Stimulated activated CD8-positive, alpha-beta memory T cell treated with anti-CD3 and anti-CD28 coated beads, Interleukin-7, amount 100 ng/mL, for 1 hour (primary cell): ENCODE data around the gene SH3BGRL3.
"Not testable (repeated sequence)": the region's sequence is repeated elsewhere in the genome, so short reads cannot be mapped to it uniquely, and the experiment has no call there.

Experiments used
- DNase-seq, 2 donors: peaks; one replicate each; pipeline ENCODE4 v3.0.0-alpha.2; 2020; ENCODE audit warnings: low read depth in 2 of 2

Gene SH3BGRL3

DNA sequence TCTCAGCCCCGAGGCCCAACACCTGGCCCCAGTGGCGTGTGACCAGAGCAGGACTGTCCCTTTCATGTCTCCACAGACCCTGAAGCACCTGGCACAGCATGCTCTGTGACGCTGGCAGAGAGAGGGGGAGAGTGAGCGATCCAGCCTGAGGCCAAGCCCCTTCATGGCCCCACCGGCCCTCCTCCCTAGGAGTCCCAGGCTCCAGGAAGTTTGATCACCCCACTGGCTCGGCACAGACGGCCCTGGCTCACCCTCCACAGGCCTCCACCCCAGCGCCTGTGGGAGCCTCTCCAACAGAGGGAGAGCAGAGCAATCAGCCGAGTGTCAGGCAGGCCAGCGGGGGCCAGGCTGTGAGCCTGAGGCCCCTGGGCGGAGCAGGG is 11.0 kb downstream of the SH3BGRL3 start:
- no peak for DNase-seq

GRCh38 chr1:26291433-26291832 is 11.5 kb downstream of the SH3BGRL3 start:
- no peak for DNase-seq

- no peak for DNase-seq
These were observed 12.1 kb downstream of the SH3BGRL3 start for GRCh38 chr1:26291939-26292338.

DNA sequence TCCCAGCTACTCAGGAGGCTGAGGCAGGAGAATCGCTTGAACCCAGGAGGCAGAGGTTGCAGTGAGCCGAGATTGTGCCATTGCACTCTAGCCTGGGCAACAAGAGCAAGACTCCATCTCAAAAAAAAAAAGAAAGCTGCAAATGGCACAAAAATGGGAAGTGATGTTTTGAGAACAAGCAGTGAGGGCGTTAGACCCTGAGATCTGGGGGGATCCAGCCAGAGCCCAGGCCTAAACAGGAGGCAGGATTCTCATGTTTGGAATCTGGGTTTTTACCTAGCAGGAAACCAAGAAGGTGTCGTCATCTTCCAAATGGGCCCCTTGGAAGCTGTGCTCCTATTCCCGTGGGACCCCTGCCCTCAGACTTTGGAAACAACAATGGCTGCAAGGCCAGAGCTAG is 12.8 kb downstream of the SH3BGRL3 start:
- DNase-seq = not testable (repeated sequence)

DNA sequence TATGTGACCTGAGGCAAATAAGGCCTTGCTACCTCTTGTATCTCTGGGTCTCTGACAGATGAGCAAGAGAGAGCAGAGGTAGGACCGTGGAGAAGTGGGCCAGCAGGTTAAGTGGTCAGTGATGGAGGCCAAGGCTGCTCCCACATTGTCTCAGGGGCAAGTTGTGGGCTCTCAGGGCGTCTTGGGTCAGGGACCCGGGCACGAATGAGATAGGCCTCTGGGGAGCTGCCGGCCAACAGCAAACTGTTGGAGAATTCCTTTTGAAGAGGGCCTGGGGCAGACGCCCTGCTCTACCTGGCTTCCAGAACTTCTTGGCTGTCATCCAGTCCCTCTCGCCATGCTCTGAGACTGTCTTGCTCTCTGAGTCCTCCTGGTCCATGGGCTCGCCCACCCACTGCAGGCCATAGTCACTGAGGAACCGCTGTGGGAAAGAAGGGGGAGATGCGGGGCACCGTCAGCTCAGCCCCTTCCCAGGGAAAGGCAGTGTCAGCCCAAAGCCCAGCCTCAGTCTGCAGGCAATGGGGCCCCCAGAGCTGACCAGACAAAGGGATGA is 14.1 kb downstream of the SH3BGRL3 start:
- no peak for DNase-seq

- DNase-seq = no peak
These were observed 15.6 kb downstream of the SH3BGRL3 start for GRCh38 chr1:26295194-26296138.

DNA sequence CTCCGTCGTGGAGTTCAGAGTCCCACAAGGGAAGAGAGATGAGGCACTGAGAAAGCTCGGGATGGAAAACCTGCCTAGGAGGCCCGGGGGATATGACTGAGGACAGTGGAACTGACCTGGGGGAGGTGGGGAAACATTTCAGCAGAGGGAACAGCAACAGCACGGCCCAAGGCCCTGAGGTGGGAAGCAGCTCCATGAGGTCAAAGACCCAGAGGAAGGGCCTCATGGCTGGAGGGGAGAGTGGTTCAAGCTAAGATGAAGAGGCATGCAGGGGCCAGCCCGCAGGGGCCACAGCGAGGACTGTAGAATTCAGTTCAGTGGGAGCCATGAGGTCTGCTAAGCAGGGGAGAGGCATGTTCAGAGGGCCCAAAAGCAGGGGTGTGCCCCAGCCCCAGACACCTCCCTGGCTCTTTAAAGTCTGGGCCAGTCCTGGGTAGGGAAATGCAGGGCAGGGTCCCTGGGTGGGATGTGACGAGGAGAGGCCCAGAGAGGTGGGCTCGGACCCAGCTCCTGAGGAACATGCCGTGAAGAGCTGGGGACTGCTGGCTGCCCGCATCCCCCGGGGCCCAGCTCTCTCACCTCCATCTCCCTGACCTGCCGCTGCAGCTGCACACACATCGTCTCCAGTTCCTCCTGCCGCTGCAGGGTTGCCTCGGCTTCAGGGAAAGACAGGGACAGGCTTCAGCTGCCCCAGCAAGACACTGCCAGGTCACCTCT is 16.6 kb downstream of the SH3BGRL3 start:
- DNase-seq = no peak

DNA sequence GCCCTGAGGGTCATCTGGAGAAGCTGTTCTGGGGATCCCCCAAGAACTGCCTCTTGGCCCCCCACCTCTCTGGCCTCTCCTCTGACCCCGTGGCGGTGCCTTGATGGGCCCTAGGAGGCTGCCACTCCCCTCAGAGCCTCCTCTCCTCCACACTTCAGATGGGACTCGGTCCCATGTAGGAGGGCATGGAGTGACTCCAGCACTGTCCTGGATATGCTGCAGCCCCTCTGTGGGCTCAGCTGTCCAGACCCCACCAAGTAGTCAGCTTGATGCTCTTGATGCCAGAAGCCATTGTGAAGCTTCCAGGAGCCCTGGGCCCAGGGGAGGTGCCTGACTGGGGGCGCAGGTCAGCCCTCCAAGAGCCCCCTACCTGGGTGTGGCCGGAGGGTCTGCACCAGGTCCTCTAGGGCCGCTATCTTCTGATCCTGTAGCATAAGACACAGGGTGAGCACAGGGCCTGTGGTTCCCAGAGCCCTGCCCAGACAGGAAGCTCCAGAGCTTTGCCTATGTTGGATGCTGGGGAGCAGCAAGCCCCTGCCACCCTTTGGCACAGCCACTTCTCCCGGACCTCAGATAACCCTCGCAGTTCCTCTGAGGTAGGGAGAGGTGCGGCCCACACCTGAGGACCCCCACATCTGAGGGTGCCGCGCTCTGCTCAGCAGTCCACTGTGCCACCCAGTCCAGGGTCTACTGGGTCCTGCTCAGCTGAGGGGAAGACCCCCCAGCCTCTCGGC is 17.3 kb downstream of the SH3BGRL3 start:
- DNase-seq = no peak

DNA sequence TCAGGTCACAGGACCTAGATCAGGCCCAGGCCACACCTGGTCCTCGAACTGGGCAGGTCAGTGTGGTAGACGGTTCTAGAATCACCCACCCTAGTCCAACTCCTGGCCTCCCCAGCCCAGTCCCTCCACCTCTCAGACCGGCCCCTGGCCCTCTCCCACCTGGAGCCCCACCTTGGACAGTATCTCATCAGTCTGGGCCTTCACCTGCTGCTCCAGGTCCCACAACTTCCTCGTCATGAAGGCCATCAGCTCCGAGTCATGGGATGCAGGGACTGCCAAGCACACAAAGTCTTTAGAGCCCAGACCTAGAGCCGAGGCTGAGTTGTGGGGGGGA is 17.9 kb downstream of the SH3BGRL3 start:
- no peak for DNase-seq

DNA sequence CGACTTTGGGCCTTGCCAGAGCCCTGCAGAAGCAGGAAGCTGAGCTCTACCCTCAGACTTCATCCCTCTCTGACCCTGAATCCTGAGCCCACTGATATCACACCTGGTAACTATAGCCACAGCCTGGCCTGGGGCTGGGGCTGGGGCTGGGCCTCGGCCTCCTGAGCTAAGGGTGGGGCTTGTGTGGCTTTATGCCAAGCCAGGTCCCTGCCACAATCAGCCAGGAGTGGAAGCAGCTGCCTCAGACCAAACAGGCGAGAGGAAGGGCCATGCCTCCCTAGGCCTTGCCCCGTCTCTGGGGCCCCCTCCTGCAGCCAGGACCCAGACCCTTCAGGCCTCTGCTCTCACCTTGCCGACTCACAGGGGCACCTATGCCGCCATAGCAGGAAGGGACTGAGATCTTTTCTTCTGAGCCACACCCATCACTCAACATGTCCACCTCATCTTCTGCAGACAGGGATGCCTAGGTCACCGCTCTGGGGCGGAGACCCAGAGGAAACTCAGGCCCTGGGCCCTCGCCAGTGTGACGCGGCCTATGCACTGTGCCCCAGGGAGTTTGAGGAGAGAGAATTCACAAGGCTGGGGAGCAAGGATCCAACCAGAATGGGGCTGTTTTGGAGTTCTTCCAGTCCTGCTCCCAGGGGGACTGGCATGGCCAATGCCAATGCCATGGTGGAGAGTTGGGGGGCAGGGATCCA is 20.8 kb downstream of the SH3BGRL3 start:
- DNase-seq = no peak

- DNase-seq = no peak
These were observed 23.0 kb downstream of the SH3BGRL3 start for GRCh38 chr1:26302733-26303405.

GRCh38 chr1:26305667-26306289 is 25.9 kb downstream of the SH3BGRL3 start:
- DNase-seq = no peak

DNA sequence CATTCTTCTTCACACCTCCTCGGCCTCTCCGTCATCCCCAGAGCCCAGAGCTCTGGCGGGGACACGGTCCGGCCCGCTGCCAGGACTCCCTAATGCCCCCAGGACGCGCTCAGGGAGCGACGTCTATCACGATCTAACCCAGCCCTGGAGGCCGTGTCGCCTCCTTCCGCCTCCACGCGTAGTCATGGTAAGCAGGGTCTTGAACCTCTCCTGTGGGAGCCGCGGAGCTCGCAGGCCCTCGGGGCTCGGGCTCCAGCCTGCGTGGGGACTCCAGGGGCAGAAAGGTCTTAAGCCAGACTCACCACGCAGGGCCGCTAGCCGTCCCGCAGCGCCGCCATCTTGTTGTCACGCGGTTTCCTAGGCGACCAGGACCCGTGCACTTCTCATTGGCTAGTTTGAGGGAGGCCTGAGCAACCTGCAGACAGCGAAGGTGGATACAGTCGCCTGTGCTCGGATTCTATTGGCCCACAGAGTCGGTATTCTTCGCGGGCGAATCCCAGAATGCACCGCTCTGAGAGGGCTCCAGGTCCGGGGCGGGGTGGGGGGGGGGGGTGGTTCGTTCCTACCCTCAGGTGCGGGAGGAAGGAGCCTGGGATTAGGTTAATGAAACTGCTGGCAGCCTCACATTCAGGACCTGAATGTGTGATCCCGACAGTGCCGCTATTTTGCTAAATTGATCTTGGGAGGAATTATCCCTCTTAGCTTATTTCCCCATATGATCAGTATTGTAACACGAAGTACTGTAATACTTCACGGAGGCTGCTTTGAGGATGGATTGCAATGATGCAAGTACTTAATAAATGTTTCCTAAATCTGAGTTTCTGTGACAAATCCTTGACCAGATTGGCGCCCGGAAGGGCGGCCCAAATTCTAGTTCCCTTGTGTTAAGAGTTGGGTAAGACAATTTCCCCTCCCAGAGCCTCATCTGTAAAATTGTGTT is 26.7 kb downstream of the SH3BGRL3 start, which contains the start of gene UBXN11:
UBXN11 (minus strand) TSS at position 347 of the 940 bp plus-strand sequence. CDS start 3,753 bp downstream, outside the sequence.
- DNase-seq = peak; percentile 76 to 80

DNA sequence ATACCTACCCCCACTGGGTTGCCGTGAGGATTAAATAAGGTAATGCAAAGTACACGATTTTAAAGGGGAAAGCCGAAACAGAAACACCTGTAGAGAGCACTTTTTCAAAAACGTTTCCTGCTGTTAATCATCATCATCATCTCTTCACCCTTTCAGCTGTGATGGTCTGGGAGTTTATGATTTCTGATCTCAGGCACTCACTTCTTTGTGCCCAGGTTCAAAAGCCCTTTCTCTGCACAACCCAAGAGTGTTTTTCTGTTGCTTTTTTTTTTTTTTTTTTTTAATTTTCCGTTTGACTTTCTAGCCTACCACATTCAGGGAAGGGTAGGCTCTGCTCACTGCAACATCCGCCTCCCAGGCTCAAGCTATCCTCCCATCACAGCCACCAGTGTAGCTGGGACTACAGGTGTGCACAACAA is 27.5 kb downstream of the SH3BGRL3 start:
- DNase-seq = no peak

DNA sequence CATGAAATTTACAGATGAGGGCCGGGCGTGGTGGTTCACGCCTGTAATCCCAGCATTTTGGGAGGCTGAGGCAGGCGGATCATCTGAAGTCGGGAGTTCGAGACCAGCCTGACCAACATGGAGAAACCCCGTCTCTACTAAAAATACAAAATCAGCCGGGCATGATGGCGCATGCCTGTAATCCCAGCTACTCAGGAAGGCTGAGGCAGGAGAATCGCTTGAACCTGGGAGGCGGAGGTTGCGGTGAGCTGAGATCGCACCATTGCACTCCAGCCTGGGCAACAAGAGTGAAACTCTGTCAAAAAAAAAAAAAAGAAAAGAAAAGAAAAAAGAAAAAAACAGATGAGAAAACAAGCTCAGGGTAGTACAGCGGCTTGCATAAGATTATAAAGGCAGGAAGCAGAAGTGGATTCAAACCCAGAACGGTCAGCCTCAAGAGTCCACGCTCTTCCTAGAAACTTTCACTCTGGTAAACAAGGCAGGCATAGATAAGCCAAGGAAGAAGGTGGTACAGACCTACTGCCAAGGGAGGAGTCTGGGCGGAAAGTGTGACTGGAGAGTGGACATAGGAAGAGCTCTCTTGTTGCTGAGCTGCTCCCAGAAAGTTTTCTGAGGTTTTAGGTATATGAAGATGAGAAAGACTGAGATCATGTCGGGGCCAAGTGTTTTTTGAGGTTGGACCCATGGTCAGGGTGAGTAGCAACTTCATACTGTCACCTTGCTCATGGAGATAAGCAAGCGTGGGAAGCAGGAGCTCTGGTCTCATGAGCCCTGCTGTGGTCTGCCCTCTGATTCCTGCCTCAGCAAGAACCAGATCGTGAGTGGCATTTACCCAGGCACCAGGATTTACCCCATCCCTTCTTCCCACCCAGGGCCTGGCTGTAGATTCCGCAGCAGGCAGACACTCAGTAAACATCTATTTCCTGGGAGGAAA is 28.3 kb downstream of the SH3BGRL3 start:
- not testable (repeated sequence) for DNase-seq

GRCh38 chr1:26314501-26314900 is 34.6 kb downstream of the SH3BGRL3 start:
- no peak for DNase-seq

DNA sequence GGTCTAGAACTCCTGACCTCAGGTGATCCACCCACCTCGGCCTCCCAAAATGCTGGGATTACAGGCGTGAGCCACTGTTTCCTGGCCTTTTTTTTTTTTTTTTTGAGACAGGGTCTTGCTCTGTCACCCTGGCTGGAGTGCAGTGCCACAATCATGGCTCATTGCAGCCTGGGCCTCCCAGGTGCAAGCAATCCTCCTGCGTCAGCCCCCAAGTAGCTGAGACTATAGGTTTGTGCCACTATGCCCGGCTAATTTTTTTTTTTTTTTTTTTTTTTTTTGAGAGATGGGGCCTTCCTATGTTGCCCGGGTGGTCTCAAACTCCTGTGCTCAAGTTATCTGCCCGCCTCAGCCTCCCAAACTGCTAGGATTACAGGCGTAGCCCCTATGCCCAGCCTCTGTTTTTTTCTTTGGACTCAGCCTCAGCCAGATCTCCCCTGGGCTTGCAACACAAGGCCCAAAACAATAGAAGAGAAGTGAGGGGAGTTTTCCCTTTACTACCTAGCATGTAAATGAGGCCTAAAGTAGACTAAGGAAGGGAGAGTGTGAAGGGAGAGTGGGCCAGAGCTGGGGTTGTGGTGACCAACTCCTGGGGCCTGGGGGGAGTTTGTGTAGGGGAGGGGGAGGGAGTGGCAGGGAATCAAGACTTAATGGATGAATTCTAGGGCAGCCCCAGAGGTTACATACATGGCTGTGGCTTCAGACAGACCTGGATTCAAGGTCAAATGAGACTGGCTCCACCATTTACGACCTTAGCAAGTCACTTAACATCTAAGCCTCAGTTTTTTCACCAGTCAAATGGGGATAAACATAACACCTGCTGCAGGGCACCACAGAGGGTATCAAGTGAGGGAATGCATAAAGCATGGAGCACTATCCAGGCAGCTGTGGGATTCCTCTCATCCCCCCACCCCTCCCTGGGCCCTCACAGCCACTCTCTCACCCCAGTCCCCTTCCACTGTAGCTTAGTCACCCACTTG is 36.3 kb downstream of the SH3BGRL3 start:
- DNase-seq = no peak
